Measurements from ENCODE around the gene ADPRH.
"Not testable (repeated sequence)": the region's sequence is repeated elsewhere in the genome, so short reads cannot be mapped to it uniquely, and the experiment has no call there.

ADPRH gene

DNA sequence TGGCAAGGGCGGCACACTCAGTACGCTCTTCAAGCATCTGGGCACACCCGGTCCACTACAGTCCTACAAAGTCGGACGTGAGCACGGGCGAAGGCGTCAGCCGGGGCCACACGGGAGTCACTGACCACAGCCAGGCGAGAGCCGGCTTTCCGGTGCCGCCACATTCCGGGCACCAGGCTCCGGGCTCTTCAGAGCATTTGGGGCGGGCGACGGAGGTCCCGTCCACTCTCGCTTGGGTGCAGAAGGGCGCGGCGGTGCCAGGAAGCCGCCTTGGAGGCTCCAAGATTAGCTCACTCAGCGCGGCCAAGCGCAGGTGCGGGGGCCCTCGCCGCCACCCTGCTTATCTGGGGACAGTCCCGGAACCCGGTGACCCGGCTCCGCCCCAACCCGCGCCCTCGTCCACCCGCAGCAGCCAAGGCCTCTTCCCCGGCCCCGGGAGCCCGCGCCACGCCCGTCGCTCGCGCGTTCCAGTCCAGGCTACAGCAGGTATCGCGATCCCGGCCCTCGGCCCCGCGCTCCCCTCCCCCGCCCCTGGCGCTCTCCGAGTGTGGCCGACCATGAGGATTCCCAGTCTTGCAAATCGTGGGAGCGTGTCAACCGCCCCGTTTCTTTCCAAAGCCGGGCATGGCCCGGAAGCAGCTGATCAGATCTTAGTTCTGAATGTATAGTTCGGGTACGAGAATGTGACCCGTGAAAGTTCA is at the start of gene ADPRH:
Gene ADPRH (plus strand): TSS at position 127 of the 701 bp plus-strand sequence. CDS start 2,678 bp downstream, outside the sequence.
- peak; percentile 23 for DNase-seq

DNA sequence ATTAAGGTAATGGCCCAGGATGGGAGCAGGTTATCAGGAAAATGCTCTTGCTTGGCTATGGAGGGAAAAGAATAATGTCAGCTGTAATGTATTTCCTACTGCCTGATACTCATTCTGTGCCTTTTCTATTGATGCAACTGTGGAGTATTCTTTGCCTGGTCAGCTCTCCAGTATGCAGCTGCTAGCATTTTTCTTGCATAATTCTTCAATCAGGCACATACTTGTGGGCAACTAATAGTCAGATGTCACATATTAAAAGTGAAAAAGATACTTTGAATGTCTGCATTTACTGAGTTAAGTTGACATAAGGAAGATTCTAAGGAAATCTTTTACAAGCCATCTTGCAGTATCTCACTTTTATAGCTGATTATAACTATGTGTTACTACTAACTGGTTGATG is 49.4 kb upstream of the ADPRH start:
- DNase-seq: no peak

DNA sequence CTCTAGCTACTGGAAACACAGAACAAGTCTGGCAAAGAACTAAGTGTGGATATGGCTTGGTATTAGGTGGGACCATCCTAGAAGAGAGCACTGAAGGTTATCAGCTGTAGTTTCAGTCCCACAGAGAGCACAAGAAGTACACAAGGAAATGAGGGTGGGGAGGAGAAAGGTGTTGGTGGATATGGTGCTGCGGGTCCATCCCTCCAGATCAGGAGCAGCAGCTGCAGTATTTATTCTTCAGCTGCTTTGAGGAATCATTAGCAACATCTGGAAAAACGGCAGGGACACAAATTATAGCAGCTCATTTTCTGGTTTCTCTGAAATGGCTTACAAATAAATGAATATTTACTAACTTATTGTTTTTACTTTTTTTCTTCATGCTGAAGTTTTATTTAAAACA is 48.8 kb upstream of the ADPRH start:
- no peak for DNase-seq

DNA sequence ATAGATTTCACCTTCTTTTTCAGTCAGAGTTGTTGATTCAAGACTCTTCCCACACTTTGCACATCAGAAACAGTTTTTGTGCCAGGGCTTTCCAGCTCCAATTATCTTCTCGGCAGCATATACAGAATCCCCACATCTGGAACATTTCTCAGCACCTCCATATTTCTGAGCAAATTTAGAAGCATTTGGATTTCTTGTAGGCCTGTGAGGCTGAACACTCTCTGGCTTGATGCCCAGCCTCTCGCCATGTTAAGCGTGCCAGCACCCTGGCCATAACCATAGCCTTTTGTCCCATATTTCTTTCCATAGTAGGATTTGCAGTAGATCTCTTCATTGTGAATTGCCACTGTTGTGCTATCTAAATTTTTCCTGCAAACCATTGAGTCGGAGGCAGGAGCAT is 48.1 kb upstream of the ADPRH start:
- no peak for DNase-seq

DNA sequence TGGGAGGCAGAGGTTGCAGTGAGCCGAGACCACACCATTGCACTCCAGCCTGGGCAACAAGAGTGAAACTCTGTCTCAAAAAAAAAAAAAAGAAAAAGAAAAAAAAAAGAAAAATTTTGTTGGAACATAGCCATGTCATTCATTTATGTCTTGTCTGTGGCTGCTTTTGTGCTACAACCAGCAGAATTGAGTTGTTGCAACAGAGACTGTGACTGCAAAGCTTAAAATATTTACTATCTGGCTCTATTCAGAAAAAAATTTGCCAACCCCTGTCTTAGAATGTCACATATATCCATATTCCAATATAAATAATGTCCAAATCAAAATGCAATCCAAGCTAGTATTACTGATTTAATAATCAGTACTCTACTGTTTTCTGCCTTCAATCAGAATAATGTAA is 45.0 kb upstream of the ADPRH start:
- DNase-seq: no peak

DNA sequence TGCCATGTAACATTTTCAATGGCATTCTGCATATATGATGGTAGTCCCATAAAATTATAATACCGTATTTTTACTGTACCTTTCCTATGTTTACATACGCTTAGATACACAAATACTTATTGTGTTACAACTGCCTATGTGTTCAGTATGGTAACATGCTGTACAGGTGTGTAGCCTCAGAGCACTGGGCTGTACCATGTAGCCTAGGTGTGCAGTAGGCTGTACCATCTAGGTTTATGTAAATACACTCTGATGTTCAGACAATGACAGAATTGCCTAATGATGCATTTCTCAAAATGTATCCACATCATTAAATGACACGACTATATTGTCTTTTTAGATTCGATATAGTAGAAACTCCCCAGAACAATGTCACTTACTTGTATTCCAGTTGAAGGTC is 42.5 kb upstream of the ADPRH start:
- no peak for DNase-seq

DNA sequence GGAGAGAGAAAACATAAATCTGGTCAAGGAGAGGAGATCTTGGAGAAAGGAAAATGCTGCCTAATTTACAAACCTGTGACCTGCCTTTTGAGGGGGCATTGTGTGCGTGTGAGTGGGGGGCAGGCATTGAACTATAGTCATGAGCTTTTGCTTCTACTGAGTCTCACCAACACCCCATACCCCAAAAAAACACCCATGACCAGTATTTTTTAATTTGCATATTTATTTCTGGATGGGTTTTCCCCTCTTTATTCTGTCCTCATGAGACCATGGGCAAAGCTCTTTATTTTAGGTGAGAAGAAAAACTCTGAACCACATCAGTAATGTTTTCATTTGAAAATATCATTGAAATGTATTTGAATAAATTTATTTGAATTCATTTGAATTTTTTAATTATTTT is 40.5 kb upstream of the ADPRH start:
- no peak for DNase-seq

DNA sequence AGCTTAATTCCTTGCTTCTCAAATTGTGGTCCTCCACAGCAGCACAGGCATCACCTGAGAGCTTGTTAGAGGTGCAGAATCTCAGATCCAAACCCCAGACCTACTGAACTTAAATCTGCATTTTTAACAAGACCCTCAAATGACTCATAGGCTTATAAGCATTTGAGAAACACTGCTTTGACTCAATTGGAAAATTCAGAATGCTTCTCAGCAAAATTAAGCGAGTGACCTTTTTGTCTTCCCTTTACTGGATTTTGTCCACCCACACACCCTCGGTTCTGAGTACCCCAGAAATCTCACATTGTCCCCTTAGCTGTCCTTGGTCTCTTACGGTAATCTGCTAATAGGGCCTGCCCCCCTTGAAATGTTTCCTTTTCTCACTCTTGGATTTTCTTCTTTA is 37.7 kb upstream of the ADPRH start:
- no peak for DNase-seq

DNA sequence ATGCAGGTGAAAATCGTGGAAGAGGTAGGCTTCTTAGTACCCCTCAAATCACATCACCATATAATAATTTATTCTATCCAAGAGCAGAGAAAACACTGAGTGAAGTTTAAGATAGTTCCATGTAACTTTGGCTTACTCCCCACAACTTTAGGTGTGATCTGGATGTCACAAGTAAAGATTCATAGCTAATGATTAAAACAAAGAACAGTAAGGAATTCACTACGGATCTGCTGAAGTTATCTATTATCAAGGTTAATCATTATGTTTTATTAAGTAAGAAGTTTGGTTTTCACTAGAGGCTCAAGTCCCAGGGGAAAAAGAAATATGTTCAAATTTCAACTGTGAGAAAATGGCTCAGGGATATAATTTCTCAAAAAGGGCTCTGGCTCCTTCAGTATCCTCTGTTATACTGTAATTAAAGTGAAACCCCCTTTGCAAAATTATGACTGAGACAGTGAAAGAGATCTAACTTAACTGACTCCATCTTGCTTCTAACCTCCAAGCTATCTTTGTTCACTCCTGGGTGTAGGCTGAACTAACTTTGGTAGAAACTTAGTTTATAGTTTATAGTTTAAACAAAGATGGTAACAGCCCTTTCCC is 37.0 kb upstream of the ADPRH start:
- DNase-seq: no peak

DNA sequence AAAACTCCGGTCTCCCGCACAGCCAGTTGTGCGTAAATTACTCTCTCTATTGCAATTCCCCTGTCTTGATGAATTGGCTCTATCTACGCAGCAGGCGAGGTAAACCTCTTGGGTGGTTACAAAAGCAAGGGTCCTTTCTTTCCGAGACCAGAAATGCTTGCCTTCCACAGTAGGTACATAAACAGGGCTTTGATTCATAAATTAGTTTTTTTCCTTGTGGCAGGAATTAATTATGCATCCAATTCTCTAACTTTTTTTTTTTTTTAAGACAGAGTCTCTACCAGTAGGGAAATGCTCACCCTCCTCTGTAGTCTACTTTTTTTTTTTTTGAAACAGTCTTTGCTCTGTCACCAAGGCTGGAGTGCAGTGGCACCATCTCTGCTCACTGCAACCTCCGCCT is 36.1 kb upstream of the ADPRH start:
- DNase-seq: no peak

DNA sequence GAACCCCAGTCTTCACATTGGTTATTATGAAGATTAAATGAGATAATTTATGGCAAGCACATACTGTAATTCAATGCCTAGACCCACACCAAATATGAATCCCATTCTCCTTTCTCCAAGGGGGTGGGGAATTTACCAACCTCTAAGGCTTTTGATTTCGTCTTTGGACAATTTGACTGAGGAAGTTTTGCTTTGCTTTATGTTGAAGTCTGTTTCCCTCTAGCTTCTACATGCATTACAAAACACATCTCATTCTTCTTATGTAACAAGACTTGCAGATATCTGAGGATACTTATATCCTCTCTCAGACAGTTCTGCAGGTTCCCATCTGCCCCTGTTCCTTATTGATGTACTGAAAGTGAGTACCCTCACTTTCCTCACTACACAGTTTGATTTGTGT is 32.1 kb upstream of the ADPRH start:
- no peak for DNase-seq

DNA sequence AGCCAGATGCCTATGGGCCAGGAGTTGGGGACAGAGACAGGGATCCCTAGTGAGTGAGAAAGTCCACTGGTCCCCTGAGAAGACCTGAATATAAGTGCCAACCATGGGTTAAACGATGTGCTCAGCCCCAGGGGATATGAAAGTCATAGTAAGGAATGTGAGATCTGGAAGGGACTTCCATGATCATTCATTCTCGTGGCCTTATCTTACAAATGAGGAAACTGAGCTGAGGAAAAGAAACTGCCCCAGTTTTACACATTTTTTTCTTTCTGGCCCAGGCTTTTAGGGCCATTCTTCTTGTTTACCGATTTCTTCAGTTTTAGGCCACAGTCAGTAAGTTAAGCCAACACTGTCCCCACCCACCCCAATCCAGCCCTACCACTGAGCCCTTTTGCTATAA is 31.0 kb upstream of the ADPRH start:
- DNase-seq: no peak

DNA sequence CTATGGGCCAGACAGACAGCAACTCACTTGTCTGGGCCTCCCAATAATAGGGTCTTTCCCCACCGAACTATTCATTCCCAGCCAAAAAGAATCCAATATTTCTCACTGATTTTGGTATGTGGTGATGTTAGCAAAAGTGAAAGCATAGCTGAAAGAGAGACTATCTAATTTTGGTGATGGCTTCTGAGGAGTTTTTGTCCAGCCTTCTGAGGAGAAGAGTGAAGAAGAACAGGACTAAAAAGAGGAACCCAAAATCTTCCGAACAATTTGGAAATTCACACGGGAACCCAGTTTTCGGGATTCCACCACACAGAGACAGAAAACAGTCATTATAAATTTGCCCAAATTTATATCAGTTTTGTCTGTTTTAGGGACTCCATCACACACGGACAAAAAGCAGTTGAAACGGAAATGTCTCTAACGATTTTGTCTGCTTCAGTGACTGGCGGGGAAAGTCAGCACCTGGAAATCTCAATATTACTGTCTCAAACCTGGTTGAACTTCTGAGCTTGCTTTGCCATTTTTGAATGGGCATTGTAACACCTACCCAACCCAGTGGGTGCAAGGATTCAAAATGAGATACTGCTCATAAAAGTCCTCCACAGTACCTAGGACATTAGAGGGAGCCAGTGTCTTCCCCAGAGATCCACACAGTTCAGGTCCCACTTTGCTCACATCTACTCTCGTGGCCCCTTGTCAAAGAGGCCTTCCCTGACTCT is 28.9 kb upstream of the ADPRH start:
- DNase-seq: no peak

DNA sequence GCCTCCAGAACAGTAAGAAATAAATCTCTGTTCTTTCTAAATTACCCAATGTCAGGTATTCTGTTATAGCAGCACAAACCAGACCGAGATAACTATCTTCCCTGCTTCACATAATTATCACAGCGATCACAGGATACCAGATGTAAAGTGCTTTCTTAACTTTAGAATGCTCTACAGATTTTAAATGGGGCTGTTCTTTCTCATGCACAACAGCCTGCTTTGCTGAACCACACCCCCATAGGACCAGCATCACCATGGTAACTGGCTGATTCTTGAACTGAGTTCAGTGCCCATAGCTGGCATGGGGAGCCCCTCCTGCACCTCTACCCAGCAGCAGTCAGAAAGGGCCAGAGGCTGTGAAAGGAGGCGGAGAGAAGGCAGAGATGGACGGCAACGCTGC is 27.7 kb upstream of the ADPRH start:
- DNase-seq: no peak

DNA sequence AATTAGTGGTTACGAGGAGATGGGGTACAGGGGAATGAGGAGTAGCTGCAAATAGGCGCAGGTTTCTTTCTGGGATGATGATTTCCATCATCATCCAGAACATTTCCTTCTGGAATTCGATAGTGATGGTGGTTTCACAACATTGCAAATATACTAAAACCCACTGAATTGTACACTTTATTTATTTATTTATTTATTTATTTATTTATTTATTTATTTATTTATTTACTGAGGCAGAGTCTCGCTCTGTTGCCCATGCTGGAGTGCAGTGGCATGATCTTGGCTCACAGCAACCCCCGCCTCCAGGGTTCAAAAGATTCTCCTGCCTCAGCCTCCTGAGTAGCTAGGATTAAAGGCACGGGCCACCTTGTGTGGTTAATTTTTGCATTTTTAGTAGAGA is 26.4 kb upstream of the ADPRH start:
- not testable (repeated sequence) for DNase-seq

DNA sequence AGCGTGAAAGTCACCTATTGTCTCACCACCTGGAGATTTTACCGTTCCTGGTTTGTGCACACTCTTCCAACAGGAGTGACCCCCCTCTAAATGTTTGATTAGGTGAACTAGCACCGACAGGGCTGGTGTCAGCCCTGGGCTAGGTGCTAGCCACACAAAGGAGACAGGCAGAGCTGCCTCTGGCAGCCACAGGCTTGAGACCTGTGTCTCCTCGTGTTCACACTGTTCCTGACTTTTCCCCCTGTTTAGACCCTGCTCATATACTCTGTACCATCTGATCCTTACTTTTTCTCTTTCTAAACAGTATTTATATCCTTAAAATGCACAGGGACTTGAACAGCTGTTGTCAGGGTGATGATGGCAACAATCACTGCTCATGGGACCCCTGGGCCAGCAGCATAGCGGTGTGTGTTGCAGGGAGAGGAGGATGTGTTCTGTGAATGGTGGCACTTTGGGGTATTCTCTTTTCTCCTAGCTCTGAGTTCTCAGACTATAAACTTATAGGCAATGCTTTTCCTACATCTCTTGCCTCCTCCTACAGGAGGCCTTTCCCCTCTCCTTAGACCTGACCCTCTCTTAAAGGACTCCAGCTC is 25.4 kb upstream of the ADPRH start:
- no peak for DNase-seq

DNA sequence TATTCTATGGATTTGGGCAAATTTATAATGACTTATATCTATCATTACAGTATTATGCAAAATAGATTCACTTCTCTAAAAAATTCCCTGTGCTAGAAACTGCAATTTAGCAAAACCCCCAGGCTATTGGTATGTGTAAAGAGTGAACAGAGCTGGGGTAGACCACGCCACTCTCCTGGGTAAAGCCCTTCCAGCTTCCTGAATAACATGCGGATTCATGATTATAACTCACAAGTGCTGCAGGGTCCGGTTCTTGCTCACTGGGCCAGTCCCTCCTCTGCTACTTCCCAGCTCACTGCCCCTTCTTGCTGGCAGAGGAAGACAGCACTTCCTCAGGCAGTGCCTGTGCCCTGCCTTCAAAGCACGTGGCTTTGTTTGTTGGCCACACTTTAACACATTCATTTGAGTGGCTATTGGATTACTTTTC is 24.0 kb upstream of the ADPRH start:
- DNase-seq: no peak

DNA sequence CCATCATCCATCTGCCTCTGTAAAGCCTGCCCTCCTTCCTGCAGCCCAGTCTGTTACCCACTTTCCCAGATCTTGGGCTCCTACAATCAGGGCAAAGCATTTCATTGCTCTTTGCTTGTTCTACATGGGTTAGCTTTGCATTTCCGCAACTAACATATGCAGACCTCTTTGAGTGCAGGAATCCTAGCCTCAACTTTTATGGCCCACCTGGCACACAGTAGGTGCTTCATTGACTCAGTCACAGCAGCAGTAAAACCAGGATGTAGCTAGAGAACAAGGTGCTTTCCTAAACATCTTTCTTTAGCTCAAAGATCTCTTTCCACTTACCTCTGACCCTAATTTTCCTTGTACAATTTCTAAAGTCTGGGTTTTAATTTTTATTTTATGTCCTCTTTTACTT is 23.4 kb upstream of the ADPRH start:
- no peak for DNase-seq

DNA sequence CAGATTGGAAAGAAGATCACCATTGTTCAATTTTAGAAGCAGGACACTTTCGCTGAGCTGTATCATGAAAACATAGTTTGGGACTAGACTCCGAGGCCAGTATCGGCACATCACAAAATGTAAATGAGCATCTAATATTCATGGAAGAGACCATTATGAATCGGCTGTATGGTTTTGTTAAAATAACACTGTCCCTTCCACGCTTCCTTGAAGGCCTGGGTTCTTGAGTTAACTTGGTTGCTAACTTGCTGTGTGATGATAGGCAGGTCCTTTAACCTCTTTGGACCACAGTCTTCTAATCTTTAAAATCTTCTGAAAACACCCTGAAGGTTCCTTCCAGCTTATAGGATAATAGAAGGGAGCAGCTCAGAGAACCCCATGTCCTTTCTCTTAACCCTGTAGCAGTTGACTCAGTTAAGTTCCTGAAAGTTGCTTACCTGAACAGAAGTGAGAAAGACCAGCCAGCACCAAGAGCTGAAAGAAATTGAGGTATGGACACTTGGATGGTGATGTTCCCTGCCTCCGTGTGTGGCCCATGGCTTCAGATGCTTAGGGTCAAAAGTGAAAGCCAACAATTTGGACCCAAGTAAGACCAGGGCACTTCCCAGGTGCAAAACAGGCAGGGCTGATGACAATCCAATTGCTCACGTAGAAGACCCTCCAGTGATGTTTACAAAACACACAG is 22.0 kb upstream of the ADPRH start:
- no peak for DNase-seq

DNA sequence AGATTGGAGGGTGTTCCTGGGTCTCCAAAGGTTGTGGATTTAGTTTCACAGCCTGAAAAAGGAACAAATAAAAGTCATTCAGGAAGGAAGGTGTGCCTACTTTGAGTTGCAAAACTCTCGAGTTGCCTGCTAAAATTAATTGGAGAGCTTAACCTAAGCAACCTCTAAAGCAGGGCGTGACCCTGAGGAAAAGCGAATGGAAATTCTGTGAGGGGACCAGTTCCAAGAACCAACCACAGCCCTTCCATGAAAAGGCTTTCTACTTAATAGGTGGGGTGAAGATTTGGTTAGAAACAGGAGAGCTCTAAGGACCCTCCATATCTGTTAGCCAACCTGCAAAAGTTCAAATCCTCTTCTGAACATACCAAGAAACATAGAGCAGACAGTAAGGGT is 21.4 kb upstream of the ADPRH start:
- DNase-seq: no peak

DNA sequence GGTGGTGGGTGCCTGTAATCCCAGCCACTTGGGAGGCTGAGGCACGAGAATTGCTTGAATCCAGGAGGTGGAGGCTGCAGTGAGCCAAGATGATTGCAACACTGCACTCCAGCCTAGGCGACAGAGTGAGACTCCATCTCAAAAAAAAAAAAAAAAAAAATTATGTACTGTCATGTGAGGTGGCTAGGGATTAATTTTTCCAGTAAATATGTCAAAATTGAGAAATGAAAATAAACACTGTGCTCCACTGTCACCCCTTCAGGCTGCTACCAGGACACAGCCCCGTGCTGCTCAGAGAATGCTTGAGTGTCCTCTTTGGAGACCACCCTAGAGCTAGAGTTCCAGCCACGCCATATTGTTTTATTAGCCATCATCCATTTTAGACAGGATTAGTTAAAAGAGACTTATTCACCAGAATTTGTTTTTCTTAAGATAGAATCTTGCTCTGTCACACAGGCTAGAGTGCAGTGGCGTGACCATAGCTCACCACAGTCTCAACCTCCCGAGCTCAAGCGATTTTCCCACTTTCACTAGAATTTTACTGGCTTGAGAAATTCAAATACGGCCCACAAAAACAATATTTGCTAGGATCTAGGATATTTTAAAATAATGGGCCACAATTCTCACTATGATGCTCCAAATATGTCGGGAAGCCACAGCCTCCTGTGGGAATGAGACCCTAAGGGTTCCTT is 20.5 kb upstream of the ADPRH start:
- DNase-seq: no peak

DNA sequence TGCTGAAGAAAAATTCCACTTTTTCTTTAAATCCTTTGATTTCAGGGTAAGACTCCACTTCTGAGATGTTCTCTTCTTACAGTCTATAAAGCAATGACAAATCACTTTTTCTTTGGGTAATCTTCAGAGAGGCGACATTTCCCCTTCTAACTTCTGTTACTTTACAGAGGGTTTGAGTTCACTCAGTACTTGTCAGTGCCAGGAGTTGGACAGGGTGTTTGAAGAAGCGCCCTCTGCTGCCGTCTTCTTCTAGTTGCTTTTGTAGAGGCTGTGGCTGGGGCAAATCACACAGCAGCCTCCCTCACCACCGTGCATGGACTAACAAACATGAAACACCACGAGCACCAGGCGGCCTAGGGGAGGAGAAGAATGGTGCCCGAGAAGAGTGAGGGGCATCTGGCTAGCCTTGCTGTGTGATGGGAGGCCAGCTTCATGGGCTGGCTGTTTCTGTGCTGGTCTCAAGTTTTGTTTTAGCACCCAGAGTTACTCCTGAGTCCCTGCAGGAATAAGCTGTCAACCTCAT is 19.8 kb upstream of the ADPRH start, which contains the start of gene CD80:
Gene CD80 (minus strand): TSS at position 174 of the 523 bp plus-strand sequence. CDS start 1,886 bp downstream, outside the sequence.
- DNase-seq: no peak

Data from NCI-H1436 (cell line).